HFFc6 (cell line): ENCODE measurements around the gene CENPW. TPM values are rescaled to one million over a fixed set of nuclear protein-coding genes. Genes with fewer than 3 reads are reported as not detected.

Source experiments
- DNase-seq: peaks from one replicate; pipeline ENCODE4 v3.0.0-alpha.2; 2018
- H3K27ac Mint-ChIP-seq: 2 replicates; pipeline ENCODE4 v1.8.0; 2020; ENCODE audit warnings: mild to moderate bottlenecking, mixed read lengths
- H3K27me3 Mint-ChIP-seq: 2 replicates; pipeline ENCODE4 v1.8.0; 2021; ENCODE audit warnings: mild to moderate bottlenecking, moderate library complexity, mixed read lengths; ENCODE audit not compliant: insufficient read depth
- H3K36me3 Mint-ChIP-seq: 2 replicates; pipeline ENCODE4 v1.8.0; 2021; ENCODE audit warnings: low read depth, mixed read lengths
- H3K4me1 Mint-ChIP-seq: 2 replicates; pipeline ENCODE4 v1.8.0; 2020; ENCODE audit warnings: low read depth, mixed read lengths
- H3K4me3 Mint-ChIP-seq: 2 replicates; pipeline ENCODE4 v1.8.0; 2020; ENCODE audit warnings: mild to moderate bottlenecking, moderate library complexity, mixed read lengths
- H3K9me3 Mint-ChIP-seq: 2 replicates; pipeline ENCODE4 v1.8.0; 2020; ENCODE audit warnings: mild to moderate bottlenecking, mixed read lengths
- total RNA-seq, 6 experiments: library from RNA; stranded (reverse); fragmentation: NEBNext Ultra II Directional; extraction: Animal tissue kit (Norgen Biotek cat#: 25700); gene quantifications; 2 replicates in 1 of 6; 3 replicates in 5 of 6; pipeline ENCODE4 v1.2.3, GENCODE V29; 2021
- TF ChIP-seq, protein P1 (sequence below): fragments of 200-600 bp; sonication (generic); IDR thresholded peaks from 2 replicates; pipeline ENCODE4 v1.5.0; 2021; ENCODE audit warnings: antibody characterized with exemption, mild to moderate bottlenecking

Gene CENPW
- total RNA-seq, 6 experiments from 2014 or later: 27.8 to 70.7 (median 58.1) TPM

GRCh38 chr6:126307849-126308248, 32.1 kb upstream of the CENPW start:
- H3K27me3 Mint-ChIP-seq: no peaks in the 10 kb centered on the region
- DNase-seq: peak; percentile 77
- 0 out of 2 replicates have a peak, but pooled peaks cover 7% of the 10 kb centered on the region for H3K4me1 Mint-ChIP-seq
- no peaks in the 10 kb centered on the region for H3K36me3 Mint-ChIP-seq
- no peak overlapping the region for H3K27ac Mint-ChIP-seq
- no peak overlapping the region for H3K4me3 Mint-ChIP-seq
- TF ChIP-seq, protein P1, sequence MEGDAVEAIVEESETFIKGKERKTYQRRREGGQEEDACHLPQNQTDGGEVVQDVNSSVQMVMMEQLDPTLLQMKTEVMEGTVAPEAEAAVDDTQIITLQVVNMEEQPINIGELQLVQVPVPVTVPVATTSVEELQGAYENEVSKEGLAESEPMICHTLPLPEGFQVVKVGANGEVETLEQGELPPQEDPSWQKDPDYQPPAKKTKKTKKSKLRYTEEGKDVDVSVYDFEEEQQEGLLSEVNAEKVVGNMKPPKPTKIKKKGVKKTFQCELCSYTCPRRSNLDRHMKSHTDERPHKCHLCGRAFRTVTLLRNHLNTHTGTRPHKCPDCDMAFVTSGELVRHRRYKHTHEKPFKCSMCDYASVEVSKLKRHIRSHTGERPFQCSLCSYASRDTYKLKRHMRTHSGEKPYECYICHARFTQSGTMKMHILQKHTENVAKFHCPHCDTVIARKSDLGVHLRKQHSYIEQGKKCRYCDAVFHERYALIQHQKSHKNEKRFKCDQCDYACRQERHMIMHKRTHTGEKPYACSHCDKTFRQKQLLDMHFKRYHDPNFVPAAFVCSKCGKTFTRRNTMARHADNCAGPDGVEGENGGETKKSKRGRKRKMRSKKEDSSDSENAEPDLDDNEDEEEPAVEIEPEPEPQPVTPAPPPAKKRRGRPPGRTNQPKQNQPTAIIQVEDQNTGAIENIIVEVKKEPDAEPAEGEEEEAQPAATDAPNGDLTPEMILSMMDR: no peak
- H3K9me3 Mint-ChIP-seq: no peaks in the 10 kb centered on the region

DNA sequence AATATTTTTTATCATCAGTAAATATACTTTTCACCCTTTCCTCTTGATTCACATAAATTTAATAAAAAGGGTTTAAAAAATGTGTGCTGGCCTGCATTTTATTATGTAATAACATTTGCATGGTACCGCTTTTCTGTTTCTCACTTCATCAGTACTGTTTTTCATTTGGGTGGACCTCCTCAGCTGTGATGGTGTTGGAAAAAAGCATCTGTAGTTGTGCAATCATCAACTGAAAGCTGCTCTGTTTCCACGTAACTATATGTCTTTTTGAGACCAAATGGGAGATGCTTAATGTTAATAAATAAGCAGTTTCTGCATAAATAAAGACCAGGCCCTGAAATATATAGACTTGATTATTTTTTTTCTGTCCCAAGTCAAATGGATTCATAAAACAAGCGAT, 31.6 kb upstream of the CENPW start:
- Mint-ChIP-seq H3K36me3 (no peaks in the 10 kb centered on the region), H3K27me3 (no peaks in the 10 kb centered on the region), H3K4me1 (0 out of 2 replicates have a peak, but pooled peaks cover 7% of the 10 kb centered on the region), H3K9me3 (no peaks in the 10 kb centered on the region), H3K4me3 (no peak overlapping the region), H3K27ac (no peak overlapping the region)
- TF ChIP-seq, protein P1: no peak
- DNase-seq: no peak

- no peak overlapping the region for H3K4me3 Mint-ChIP-seq
- H3K27me3 Mint-ChIP-seq: no peaks in the 10 kb centered on the region
- no peaks in the 10 kb centered on the region for H3K36me3 Mint-ChIP-seq
- H3K9me3 Mint-ChIP-seq: no peaks in the 10 kb centered on the region
- H3K27ac Mint-ChIP-seq: no peak overlapping the region
- TF ChIP-seq, protein P1: peak; percentile 61
- peak; percentile 7 for DNase-seq
- 0 out of 2 replicates have a peak, but pooled peaks cover 7% of the 10 kb centered on the region for H3K4me1 Mint-ChIP-seq
These were observed 27.8 kb upstream of the CENPW start for GRCh38 chr6:126312013-126312665.

- Mint-ChIP-seq H3K27me3 (no peaks in the 10 kb centered on the region), H3K9me3 (no peaks in the 10 kb centered on the region), H3K4me1 (no peaks in the 10 kb centered on the region), H3K27ac (no peak overlapping the region), H3K4me3 (no peak overlapping the region), H3K36me3 (no peaks in the 10 kb centered on the region)
- no peak for DNase-seq
- TF ChIP-seq, protein P1: no peak
These were observed 26.0 kb upstream of the CENPW start for GRCh38 chr6:126313941-126314340.

- Mint-ChIP-seq H3K9me3 (no peaks in the 10 kb centered on the region), H3K36me3 (no peaks in the 10 kb centered on the region), H3K27me3 (no peaks in the 10 kb centered on the region; the same call in 1 of the 2 replicates), H3K4me1 (no peaks in the 10 kb centered on the region), H3K27ac (no peak overlapping the region), H3K4me3 (no peak overlapping the region)
- DNase-seq: no peak
- TF ChIP-seq, protein P1: no peak
These were observed 21.1 kb upstream of the CENPW start for GRCh38 chr6:126318797-126319196.
